Right lobe of liver (tissue), 6 donors: ENCODE measurements around the gene PPP1R13L. TPM values are rescaled to one million over a fixed set of nuclear protein-coding genes. Genes with fewer than 3 reads are reported as not detected.

Experiments
- ATAC-seq, 4 donors: fragments of 200-7000 bp; cut with Tn5 transposase; one replicate each; pipeline ENCODE4 v1.9.1; 2020; ENCODE audit warnings: mild to moderate bottlenecking in 4 of 4, moderate library complexity in 4 of 4
- DNase-seq, 3 donors: peaks; one replicate each; pipeline ENCODE4 v3.0.0-alpha.2; 2020
- H3K27ac ChIP-seq, 3 donors: fragments of 200-600 bp; one replicate each; pipeline ENCODE4 v1.8.0; 2022
- H3K27me3 ChIP-seq, 2 donors: fragments of 200-600 bp; one replicate each; pipeline ENCODE4 v1.8.0; 2022
- H3K36me3 ChIP-seq, 4 donors: fragments of 200-600 bp; sonication (generic) in 1 of 4; one replicate each; pipeline versions ENCODE4 v1.5.1 to v1.8.0; 2017 to 2022; ENCODE audit warnings: control low read depth in 1 of 4
- H3K4me1 ChIP-seq, 4 donors: fragments of 200-600 bp; sonication (generic) in 1 of 4; one replicate each; pipeline versions ENCODE4 v1.5.1 to v1.8.0; 2017 to 2022; ENCODE audit warnings: control low read depth in 1 of 4
- H3K4me3 ChIP-seq, 3 donors: fragments of 200-600 bp; one replicate each; pipeline ENCODE4 v1.8.0; 2022
- H3K9me3 ChIP-seq, 4 donors: fragments of 200-600 bp; sonication (generic) in 1 of 4; one replicate each; pipeline versions ENCODE4 v1.5.1 to v1.8.0; 2017 to 2022; ENCODE audit warnings: control low read depth in 1 of 4
- POLR2A ChIP-seq: fragments of 450-650 bp; IDR thresholded peaks from one replicate; pipeline ENCODE4 v1.6.1; 2017; ENCODE audit warnings: antibody characterized with exemption, mild to moderate bottlenecking
- WGBS: methylation state at CpG from one replicate; pipeline ENCODE4 v1.1.6; 2018; ENCODE audit warnings: low coverage, low lambda C conversion rate; ENCODE audit not compliant: insufficient coverage; ENCODE audit errors: missing lambda C conversion rate; 5-methylcytosine and 5-hydroxymethylcytosine counted together
- intact Hi-C, 2 donors: fragments of 100-400 bp; cut with DNase I; formaldehyde crosslinking; loops; one replicate each; pipeline versions ENCODE4 v1.11.2 to v1.14.1; 2022
- total RNA-seq, 6 experiments: library from RNA; depleted of rRNA in 2 of 6; stranded (reverse); fragments of >200 nt in 2 of 6; fragmentation: NEBNext Ultra II Directional in 3 of 6; extraction: Animal tissue kit (Norgen Biotek cat#: 25700) in 3 of 6; gene quantifications; one replicate each; pipeline versions ENCODE4 v1.1.0 to v1.2.4, GENCODE V29; 2016 to 2023
- TF ChIP-seq, protein P1 (sequence below), 4 donors: fragments of 200-600 bp in 3 of 4; fragments of 450-650 bp in 1 of 4; IDR thresholded peaks; one replicate each; pipeline versions ENCODE4 v1.5.1 to v1.8.0; 2016 to 2022; ENCODE audit warnings: antibody characterized with exemption in 4 of 4, mild to moderate bottlenecking in 2 of 4
- donor health status: DM: no; HTN: yes; CAD: no.
- donor health status: DM: no; HTN: no; CAD: no.
- donor health status: DM: no; HTN: no; CAD: no.
- donor health status: DM: no; HTN: yes; CAD: no.
- donor health status: DM: no; HTN: yes; CAD: no.

The PPP1R13L gene
- total RNA-seq, 6 experiments from 2014 or later: 6.9 to 22.9 (median 14.6) TPM

DNA sequence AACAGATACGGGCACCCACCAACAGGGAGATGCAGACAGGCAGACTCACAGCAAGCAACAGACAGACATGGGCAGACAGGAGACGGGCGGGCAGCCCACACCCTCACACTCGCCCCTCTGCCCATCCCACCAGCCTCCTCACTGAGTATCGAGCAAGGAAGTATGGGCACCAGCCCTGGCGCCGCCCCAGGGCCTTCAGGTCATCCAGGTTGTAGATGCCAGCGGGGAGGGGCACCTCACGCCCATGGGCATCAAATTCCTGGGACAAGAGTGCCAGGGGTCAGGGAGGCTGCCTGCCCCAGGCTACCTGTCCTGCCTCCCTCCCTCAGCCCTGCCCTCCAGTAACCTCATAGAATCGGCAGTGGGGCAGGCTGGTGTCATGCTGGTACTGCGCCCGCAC is 40.2 kb downstream of the PPP1R13L start:
- Histone ChIP-seq H3K4me3 (no peak overlapping the region), H3K36me3 (peaks cover 0 to 13% (median 0%) of the 10 kb centered on the region in 4 donors), H3K9me3 (no peaks in the 10 kb centered on the region), H3K27ac (no peak overlapping the region), H3K27me3 (no peaks in the 10 kb centered on the region), H3K4me1 (peaks cover 0 to 2% (median 0%) of the 10 kb centered on the region in 4 donors)
- intact Hi-C loops: no loop called here
- DNase-seq (no peak), ATAC-seq (no peak)
- WGBS: 80% methylated on average over 2 of the region's 12 CpGs
- TF ChIP-seq, protein P1, sequence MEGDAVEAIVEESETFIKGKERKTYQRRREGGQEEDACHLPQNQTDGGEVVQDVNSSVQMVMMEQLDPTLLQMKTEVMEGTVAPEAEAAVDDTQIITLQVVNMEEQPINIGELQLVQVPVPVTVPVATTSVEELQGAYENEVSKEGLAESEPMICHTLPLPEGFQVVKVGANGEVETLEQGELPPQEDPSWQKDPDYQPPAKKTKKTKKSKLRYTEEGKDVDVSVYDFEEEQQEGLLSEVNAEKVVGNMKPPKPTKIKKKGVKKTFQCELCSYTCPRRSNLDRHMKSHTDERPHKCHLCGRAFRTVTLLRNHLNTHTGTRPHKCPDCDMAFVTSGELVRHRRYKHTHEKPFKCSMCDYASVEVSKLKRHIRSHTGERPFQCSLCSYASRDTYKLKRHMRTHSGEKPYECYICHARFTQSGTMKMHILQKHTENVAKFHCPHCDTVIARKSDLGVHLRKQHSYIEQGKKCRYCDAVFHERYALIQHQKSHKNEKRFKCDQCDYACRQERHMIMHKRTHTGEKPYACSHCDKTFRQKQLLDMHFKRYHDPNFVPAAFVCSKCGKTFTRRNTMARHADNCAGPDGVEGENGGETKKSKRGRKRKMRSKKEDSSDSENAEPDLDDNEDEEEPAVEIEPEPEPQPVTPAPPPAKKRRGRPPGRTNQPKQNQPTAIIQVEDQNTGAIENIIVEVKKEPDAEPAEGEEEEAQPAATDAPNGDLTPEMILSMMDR (IDR thresholded peaks at IDR 0.05): no peak
- TF ChIP-seq POLR2A: no peak

DNA sequence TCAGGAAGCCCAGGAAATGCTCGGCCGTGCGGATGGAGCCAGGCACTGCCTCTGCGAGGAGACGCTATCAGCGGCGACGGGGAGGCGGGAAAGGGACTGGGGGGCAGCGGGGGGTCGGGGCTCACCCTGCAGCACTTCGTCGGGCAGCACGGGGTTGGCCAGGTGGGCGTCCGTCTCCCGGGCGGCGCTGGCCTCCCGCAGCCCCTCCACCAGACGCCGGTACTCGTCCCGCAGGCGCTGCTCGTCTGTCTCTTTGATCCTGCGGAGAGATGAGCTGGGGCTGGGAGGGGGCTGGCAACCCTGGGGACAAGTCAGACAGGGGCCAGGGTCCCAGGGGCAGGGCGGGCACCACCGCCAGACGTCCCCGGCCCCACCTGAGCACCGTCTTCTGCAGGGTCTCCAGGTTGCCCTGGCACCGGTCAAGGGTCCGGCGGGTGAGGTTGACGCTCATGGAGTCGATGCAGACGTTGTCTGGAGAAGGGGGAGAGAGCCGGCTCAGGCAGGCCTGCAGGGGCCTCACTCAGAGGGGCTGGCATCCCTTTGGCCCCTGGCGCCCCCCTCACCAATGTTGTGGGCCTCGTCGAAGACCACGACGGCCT is 40.9 kb downstream of the PPP1R13L start:
- Histone ChIP-seq H3K27me3 (no peaks in the 10 kb centered on the region), H3K9me3 (no peaks in the 10 kb centered on the region), H3K36me3 (peaks cover 0 to 13% (median 0%) of the 10 kb centered on the region in 4 donors), H3K4me3 (no peak overlapping the region), H3K4me1 (no peaks in the 10 kb centered on the region), H3K27ac (no peak overlapping the region)
- no peak for DNase-seq
- 95% methylated on average over 7 of the region's 44 CpGs for WGBS
- no peak for TF ChIP-seq POLR2A
- TF ChIP-seq, protein P1 (IDR thresholded peaks at IDR 0.05): no peak
- ATAC-seq: peak in 1 of 4 donors; percentile 11
- intact Hi-C loops: no loop called here

DNA sequence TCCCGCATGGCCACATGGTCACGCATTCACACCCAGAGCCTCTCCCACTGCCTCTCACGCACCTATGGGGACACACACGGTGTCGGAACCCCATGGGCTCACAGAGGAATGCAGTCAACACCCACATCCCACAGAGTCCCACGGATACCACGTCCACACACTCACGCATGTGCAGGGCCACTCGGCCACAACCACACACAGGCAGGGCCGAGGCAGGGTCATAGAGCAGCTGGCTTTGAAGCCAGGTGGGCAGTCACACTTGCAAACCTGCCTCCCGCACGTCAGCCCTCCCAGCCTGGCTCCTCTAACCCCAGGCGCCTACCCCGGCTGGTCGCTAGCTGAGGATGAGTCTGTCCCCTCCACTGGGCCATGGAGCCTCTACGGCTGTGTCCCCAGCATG is 42.6 kb downstream of the PPP1R13L start:
- TF ChIP-seq, protein P1 (IDR thresholded peaks at IDR 0.05): no peak
- no peak for TF ChIP-seq POLR2A
- Histone ChIP-seq H3K4me3 (no peak overlapping the region), H3K27me3 (no peaks in the 10 kb centered on the region), H3K9me3 (no peaks in the 10 kb centered on the region), H3K27ac (no peak overlapping the region), H3K36me3 (peaks cover 0 to 13% (median 0%) of the 10 kb centered on the region in 4 donors), H3K4me1 (no peaks in the 10 kb centered on the region)
- ATAC-seq: no peak
- 82% methylated on average over 9 of the region's 16 CpGs for WGBS
- intact Hi-C loops: no loop called here
- no peak for DNase-seq

DNA sequence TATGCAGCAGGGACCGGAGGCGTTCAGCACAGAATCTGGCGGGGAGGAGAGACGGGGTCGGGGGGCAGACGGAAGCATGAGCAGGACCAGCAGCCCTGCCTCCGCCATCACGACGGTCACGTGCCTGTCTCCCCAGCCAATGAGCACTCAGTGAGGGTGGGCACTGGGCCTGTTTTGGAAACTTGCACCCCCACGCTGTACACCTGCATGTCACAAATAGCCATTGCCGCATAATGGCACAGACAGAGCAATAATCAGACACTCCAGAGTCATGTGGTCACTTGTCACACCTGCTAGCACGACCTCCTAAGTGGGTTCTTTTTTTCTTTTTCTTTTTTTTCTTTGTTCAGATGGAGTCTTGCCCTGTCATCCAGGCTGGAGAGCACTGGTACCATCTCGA is 43.3 kb downstream of the PPP1R13L start:
- H3K4me3 ChIP-seq: no peak overlapping the region
- no peaks in the 10 kb centered on the region for H3K4me1 ChIP-seq
- peaks cover 0 to 13% (median 0%) of the 10 kb centered on the region in 4 donors for H3K36me3 ChIP-seq
- H3K27ac ChIP-seq: no peak overlapping the region
- H3K9me3 ChIP-seq: no peaks in the 10 kb centered on the region
- intact Hi-C loops: no loop called here
- H3K27me3 ChIP-seq: no peaks in the 10 kb centered on the region
- ATAC-seq (no peak), DNase-seq (no peak)
- TF ChIP-seq POLR2A: no peak
- TF ChIP-seq, protein P1 (IDR thresholded peaks at IDR 0.05): no peak
- 93% methylated on average over 11 of the region's 14 CpGs for WGBS
